NAMALWA (cell line): ENCODE measurements around the gene PLCXD3.
A peak's percentile ranks its signal among the peaks of the same experiment; 100 is the strongest.

ENCODE experiments used
- DNase-seq: peaks from one replicate; pipeline ENCODE4 v3.0.0-alpha.2; 2015; ENCODE audit warnings: low spot score

PLCXD3 gene

DNA sequence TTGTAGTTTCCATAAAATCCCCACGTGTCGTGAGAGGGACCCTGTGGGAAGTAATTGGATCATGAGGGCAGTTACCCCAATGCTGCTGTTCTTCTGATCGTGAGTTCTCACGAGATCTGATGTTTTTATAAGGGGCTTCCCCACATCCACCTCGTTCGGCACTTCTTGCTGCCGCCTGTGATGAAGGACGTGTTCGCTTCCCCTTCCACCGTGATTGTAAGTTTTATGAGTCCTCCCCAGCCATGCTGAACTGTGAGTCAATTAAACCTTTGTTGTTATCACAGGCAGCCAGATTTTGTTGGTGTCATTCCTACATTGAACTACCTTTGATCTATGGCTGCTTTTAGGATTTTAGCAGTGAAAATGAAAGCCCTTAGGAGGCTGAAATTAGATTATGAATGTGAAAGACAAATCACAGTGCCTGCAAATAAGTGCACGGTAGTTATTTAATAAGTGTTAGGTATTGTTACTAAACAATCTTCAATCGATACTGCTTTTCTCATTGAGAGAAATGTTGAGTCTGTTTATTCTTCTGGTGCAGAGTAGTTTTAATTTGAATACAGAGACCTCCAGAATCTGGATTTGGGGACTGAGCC lies 229.1 kb downstream of the PLCXD3 start:
- DNase-seq: no peak

DNA sequence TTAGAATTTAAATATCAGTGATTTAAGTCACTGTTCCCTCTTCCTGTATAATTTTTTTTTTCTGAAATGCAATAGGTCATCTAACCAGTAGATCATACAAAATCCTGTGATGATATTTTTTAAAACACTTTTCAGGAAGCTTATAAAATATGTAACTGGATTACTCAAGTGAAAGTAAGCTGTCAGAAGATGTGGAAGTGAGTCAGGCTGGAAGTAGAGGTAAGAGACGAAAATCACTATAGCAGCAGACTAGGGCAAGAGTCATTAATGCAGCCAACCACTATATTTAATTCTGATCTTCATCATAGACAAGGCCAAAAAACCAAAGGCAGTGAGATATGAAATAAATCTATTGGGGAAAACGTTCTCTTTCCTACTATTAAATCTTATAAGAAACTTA lies 231.4 kb downstream of the PLCXD3 start:
- no peak for DNase-seq

DNA sequence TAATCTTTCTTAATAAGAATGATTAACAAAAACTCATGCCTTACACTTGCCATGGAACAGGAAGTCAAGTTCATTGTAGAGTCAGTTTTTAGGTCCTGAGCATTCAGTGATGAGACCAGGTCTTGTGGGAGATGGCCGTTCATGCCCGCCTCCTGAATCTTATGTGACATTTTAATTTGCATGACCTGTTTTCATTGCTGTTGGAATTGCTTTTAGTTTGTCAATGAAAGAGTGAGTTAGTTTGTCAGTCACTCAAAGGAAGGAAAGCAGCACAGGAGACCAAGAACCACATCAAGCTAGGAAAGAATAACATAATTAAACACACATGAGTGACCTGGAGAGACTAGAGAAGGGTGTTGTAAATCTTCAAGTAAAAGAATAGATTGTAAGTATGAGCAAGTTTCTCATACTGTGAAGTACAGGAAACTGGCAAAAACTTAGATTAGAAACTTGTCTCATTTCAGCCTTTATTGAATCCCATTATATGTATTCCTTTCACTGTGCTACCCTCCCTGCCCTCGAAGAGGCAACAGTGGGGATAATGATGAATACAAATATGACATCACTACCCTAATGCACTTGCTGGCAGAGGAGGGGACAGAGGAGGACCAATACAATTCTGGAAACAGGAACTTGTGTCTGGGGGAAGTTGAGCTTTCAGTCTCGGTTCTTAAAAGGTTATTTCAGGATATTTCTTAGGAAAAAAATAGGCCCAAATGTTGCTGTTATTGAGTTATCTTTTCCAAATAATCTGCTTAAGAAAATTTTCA lies 232.7 kb downstream of the PLCXD3 start:
- DNase-seq: no peak

DNA sequence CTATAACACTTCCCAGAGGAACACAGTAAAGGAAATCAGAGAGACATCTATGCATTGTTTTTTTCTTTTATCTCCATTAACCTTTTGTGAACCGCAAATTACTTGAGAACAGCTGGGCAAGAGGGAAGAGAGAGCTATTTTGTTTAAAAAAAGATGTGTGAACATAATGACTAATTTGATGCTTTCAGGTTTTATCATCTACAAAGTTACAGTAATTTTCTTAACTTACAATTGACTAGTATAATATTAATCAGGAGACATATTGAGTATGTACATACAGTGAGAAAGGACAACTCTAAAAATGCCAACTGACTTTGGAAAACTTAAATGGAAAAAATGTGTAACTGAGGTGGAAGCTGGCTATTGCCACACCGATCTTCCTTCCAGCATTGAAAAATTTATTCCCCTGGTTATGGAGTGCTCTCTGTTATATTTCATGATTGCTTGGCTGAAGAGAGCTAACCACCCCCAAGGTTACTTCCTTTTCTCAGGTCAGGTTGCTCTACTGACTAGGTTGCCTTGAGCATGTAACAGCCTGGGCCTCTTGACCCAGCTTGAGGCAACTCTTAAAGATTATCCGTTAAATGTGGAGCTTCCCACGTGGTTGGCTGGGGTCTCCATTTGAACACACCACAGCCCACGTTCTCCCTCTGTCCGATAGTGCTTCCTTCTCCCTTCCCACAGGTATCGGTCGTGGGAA lies 234.4 kb downstream of the PLCXD3 start:
- no peak for DNase-seq

DNA sequence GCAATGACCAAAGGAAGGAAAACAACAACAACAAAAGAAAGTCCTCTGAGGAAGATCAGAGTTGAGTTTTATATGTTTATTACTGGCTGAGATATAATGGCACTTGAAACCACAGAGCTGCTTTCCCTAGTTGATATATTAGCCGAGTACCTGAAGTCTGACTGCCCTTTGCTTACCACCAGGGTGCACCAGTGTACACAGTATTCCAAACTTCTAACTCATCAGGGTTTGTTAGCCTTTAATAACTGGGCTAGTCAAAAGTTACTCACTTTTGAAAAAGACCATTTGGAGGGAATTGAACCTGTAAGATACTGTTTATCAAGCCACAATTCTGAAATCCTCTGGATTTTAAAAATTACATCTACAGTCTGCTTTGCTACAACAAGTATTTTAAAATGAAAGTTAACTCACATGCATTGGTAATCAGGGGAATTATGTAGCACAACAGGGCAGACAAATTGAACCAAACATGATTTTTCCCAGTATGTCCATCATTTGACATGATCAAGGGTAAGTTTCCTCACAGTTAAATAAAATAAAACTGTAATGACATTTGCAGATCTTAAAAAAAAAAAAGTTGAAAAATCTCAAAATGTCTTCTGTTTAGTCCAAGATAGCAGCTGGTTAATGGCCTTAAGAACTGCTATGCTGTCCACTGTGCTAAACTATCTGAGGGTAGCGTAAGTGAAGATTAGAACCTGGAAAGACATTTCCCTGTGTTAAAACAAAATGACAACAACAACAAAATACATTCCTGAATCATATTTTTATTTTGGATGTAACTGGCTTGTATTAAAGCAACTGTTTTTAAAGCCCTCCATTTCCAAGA lies 239.8 kb downstream of the PLCXD3 start:
- DNase-seq: peak; percentile 61

DNA sequence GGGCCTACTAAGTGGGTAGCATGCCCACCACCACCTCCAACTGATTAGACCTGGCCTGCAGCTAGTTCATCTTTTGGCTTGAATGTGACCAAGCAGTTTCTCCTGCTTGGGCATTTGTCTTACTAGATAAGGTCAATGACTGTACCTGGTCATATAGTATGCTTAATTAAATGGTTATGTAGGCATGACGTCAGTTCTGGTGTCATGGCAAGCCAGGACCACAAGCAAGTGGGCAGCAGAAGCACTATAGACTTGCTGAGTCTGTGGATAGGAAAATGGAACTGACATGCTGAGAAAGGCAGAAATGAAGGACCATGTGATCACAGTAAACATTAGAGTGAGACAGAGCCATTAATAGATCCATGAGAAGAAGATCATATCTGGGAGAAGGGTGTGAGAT lies 241.5 kb downstream of the PLCXD3 start:
- no peak for DNase-seq

DNA sequence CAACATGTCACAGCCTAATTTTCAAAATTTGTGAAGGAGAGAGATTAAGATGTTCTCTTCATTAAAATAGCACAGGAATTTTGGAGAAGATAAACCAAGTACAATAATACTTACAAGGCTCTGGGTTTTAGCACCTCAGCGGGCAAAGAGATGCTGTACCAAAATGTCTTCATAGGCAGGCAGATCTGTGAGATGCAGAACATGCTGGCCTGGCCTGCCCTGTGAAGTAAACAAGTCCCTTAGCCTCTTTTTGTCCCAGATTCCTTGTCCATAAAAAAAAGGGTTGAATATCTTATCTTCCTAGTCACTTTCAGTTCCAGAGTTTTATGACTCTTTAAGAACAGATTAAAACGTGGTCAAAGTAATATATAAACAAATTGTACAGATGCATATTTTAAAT lies 244.0 kb downstream of the PLCXD3 start:
- no peak for DNase-seq

DNA sequence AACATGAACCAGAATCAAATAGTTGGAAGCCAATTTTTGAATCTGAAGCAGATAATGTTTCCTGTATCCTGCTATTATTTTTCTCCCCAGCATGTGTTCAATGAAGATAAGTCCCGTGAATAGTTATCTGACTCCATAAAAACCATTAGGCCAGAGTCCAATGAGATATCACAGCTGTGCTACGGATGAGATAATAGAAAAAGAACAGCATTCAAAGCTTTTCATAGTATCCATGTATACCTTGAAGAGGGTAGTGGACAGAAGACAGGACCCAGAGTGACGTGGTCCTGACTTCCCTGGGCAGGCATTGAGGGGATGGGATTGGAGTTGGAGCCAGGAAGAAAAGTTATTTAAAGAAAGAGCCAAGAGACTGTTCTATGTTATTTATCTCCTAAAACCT lies 246.4 kb downstream of the PLCXD3 start:
- DNase-seq: no peak

DNA sequence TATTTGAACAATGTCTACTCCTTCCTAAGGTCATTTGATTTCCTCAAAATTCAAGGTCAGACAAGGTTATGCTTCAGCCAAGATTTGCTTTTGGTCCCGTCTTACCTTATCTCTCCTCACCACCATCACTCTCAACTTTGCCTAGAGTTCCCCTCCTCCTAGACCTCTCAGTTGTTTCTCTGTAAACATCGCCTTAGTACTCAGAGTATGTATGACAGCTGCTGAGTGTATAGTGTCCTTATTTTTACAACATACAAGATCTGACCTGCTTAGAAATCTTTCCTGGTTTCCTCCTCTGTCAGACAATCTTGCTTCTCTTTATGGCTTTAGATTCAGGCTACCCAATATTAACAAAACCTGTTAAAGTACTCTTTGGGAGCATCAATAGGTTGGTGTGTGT lies 247.1 kb downstream of the PLCXD3 start:
- DNase-seq: no peak
